VCaP (cell line): ENCODE results near the gene TEN1.

Source experiments
- H3K27ac ChIP-seq: fragments of 450-650 bp; 2 replicates; pipeline ENCODE4 v1.5.1; 2017
- TF ChIP-seq, protein P1 (sequence below): fragments of 450-650 bp; conservative IDR thresholded peaks from 2 replicates; pipeline ENCODE4 v1.5.1; 2017; ENCODE audit warnings: mild to moderate bottlenecking, moderate library complexity

Gene TEN1

DNA sequence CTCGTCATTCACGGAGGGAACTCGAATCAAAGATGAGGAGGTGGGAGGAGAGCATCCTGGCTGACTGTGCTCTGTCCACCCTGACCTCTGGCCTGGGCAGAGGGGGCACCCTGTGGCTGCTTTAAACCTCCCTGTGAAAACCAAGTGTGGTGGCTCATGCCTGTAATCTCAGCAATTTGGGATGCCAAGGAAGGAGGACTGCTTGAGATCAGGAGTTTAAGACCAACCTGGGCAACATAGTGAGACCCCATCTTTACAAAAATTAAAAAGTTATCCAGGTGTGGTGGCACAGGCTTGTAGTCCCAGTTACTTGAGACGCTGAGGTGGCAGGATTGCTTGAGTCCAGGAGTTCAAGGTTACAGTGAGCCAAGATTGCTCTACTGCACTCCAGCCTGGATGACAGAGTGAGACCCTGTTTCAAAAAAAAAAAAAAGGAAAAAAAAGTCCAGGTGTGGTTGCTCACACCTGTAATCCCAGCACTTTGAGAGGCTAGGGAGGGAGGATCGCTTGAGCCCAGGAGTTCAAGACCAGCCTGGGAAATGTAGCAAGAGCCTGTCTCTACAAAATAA, 15.8 kb downstream of the TEN1 start:
- TF ChIP-seq, protein P1, sequence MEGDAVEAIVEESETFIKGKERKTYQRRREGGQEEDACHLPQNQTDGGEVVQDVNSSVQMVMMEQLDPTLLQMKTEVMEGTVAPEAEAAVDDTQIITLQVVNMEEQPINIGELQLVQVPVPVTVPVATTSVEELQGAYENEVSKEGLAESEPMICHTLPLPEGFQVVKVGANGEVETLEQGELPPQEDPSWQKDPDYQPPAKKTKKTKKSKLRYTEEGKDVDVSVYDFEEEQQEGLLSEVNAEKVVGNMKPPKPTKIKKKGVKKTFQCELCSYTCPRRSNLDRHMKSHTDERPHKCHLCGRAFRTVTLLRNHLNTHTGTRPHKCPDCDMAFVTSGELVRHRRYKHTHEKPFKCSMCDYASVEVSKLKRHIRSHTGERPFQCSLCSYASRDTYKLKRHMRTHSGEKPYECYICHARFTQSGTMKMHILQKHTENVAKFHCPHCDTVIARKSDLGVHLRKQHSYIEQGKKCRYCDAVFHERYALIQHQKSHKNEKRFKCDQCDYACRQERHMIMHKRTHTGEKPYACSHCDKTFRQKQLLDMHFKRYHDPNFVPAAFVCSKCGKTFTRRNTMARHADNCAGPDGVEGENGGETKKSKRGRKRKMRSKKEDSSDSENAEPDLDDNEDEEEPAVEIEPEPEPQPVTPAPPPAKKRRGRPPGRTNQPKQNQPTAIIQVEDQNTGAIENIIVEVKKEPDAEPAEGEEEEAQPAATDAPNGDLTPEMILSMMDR, result no peak
- no peak overlapping the region for H3K27ac ChIP-seq

DNA sequence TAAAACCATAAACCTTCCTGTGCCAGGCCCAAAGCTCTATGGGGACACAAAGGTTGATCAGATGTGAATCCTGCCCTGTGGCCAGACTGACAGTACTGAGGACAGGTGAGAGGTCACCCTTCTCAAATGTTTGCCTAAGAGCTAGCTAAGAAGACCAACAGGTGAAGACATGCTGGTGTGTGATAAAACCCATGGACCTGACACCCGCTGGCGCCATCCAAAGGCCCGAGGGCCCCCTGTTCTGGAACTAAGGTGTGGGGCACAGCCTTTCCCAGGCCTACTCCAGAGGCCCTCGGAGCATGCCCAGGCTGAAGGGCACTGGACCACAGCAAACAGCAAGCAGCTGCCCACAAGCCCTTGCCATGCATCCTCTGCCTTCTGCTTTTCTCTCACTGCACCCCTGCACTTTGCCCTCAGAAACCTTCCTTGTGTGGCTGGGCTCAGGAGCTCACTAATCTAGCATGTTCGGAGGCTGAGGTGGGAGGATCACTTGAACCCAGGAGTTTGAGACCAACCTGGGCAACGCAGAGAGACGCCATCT, 16.4 kb downstream of the TEN1 start:
- H3K27ac ChIP-seq, result no peak overlapping the region
- TF ChIP-seq, protein P1, result no peak

DNA sequence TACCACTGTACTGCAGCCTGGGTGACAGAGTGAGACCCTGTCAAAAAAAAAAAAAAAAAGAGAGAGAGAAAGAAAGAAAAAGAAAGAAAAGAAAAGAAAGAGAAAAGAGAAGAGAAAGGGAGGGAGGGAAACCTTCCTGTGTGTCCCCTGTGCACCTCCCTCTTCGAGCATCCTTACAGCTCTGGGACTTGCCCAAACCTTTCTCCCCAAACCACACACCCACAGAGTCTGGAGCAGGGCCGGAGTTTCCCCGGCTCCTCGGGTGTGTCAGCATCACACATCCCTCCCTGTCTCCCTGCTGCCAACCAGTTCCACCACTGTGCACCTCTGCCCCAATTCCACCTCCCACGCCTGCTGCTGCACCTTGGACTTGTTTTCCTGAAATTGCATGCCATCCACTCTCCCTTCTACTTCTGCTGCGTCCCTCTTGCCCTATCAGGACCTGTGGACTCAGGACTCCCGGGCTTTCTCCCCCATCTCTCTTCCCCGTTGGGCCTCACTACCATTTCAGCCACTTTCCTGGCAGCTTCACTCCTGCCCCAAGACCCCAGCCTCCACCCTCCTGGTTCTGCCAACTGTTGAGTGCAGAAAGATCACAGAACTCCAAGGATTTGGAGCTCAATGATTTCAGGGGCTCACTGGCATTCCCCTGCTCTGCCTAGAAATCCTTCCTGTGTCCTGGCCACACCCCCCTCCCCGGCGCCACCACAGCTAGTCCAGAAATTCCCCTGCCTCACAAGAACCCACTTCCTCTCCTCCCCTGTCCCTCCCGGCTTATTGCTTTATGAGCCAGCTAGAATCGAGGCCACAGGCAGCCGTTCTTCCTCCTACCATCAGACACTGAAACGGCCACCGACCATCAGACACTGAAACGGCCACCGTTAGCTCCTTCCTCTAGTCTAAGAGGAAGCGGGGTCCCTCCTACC, 17.9 kb downstream of the TEN1 start:
- TF ChIP-seq, protein P1, result no peak
- no peak overlapping the region; the same call in 1 of the 2 replicates for H3K27ac ChIP-seq

DNA sequence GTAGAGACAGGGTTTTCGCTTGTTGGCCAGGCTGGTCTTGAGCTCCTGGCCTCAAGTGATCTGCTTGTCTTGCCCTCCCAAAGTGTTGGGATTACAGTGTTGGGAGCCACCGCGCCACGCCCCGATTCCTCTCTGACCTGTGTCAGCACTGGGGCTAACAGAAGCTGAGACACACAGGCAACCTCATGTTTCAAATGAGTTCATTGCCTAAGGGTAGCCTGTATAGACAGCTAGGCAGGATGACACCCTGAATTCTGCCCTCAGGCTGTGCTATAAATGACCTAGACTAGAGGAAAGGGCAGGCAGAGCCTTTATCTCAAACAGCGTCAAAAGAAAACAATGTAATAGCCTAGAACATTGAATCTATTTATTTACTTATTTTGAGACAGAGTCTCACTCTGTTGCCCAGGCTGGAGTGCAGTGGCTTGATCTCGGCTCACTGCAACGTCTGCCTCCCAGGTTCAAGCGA, 19.3 kb downstream of the TEN1 start:
- TF ChIP-seq, protein P1, result no peak
- H3K27ac ChIP-seq, result peak overlapping the region; percentile 85

DNA sequence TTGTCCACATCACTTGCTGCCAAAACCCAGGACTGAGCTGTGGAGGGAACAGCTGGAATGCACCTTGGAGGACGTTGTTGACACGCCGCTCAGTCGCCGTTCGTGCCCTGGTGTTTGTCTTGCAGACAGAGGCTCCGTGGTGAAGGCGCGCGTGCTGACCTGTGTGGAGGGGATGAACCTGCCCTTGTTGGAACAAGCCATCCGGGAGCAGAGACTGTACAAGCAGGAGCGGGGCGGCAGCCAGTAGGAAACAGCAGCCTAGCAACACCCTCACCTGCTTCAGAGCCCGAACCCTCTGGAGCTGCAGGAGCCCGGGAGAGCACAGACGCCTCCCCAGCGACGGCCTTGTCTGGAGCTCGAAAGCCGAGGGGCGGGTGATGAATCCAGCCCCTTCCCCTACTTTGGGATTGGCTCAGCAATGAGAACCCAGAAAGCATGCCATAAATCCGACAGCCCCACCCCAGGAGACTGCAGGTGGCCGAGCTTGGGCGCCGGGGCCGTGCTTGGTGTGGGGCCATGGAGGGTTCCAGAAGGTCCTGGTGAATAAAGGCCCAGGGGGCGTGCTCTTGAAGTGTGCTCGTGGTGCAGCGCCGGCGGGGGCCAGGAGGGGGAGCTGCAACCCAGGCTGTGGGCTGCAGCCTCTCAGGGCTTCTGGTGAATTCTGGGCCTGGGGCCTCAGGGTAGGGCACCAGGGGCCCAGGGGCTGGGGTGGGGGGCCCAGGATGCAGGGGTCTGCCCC, 21.1 kb downstream of the TEN1 start:
- peak overlapping the region; percentile 85 for H3K27ac ChIP-seq

DNA sequence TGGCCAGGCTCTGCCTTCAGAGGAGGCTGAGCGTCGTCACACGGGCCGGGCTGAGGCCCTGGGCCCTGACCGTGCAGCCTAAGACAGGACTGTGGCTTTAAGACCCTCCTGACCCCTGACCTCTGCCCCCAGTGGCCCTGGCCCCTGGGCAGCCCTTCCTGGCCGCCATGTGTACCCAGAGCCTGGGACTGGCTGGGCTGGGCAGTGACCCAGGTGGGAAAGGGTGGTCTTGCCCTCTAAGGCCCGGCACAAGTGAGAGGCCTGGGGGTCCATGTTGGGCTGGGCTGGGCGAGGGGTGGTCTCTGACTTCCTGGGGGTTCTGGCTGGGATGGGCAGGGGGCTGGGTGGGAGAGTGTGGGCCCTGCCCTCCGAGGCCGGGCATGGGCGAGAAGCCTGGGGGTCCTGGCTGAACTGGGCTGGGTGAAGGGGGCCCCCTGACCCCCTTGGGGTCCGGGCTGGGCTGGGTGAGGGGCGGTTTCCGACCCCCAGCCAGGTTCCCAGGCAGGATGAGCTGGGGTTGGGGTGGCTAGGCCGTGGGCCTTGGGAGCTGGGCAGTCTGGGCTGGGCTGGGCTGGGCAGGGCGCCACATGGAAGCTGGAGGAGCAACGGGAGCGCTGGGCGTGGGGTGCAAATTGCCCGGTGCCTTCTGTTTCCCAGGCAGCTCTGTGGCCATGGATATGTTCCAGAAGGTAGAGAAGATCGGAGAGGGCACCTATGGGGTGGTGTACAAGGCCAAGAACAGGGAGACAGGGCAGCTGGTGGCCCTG, 21.9 kb downstream of the TEN1 start, which contains the start of gene CDK3:
Gene CDK3 (plus strand): TSS at position 101 of the 767 bp plus-strand sequence. CDS start 571 bp downstream, at position 672.
- H3K27ac ChIP-seq, result peak within 1 kb of the TSS; percentile 85
- TF ChIP-seq, protein P1, result peak; percentile 60

More for the DNA sequence above, 21.1 kb downstream of the TEN1 start:
- TF ChIP-seq, protein P1, result peak; percentile 94
